Measurements from ENCODE around the gene TMEM187. TPM values are rescaled to one million over a fixed set of nuclear protein-coding genes. Genes with fewer than 3 reads are reported as not detected.

The TMEM187 gene, protein sequence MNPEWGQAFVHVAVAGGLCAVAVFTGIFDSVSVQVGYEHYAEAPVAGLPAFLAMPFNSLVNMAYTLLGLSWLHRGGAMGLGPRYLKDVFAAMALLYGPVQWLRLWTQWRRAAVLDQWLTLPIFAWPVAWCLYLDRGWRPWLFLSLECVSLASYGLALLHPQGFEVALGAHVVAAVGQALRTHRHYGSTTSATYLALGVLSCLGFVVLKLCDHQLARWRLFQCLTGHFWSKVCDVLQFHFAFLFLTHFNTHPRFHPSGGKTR
- polyA plus RNA-seq (2012; ENCODE audit: low read depth, missing spikeins): 1.6 TPM

GRCh38 chrX:153972368-153973126 lies at the start of gene TMEM187:
Gene TMEM187, plus strand, starts transcription at chrX:153972754. Its CDS starts 9,309 bp downstream, at chrX:153982063.
- FAIRE-seq (no peak), DNase-seq (ENCODE audit: insufficient read length, low spot score) (peak; percentile 69)
- TF ChIP-seq POLR2A (IDR thresholded peaks at IDR 0.05; ENCODE audit: low read depth, low read length) (peak; percentile 42; the same call in 1 of the 2 replicates), SPI1 (IDR thresholded peaks at IDR 0.05; ENCODE audit: low read depth, low read length) (no peak)

- DNase-seq (ENCODE audit: insufficient read length, low spot score) (no peak), FAIRE-seq (peak; percentile 94)
- TF ChIP-seq POLR2AphosphoS5 (IDR thresholded peaks at IDR 0.05; ENCODE audit: low read depth, low read length): no peak
- TF ChIP-seq TAF1 (IDR thresholded peaks at IDR 0.05; ENCODE audit: low read depth, low read length): no peak
- TF ChIP-seq PAX5 (IDR thresholded peaks at IDR 0.05; ENCODE audit: insufficient read depth, low read length, severe bottlenecking): no peak
- TF ChIP-seq POU2F2 (IDR thresholded peaks at IDR 0.05; ENCODE audit: low read depth, low read length): no peak
- TF ChIP-seq SPI1 (IDR thresholded peaks at IDR 0.05; ENCODE audit: low read depth, low read length): no peak
Measured at GRCh38 chrX:153922932-153923857, 49.4 kb upstream of the TMEM187 start.

DNA sequence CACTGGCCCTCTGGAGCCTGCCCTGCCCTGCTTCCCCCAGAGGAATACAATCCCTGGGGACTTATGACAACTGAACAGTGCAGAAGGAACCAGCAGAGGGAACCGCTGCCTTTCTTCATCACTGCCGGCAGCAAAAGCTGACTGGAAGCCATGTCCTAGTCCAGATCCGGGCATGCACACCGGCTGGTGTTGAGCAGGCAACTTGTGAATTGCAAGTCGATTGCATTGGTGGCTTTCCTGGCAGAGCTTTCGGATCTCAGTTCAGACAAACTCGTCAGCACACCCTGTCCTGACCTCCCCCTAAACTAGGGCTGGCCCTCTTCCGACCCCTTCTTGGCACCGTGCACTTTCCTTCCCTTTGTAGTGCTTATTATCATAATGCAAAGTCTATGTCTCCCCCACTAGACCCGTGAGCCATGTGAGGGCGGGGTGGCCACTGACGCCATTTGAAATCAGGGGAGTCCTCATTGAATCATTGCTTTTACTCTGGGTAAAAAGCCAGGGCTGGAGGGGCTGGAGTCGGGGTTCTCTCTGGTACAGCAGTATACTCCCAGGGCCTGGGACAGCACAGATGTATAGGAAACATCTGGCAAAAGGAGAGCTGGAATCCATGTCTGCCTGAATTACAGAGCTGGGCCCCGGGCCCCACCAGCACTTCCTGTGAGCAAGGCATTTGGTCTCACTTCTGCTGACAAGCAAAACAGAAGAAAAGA lies 48.2 kb upstream of the TMEM187 start:
- FAIRE-seq (peak; percentile 98), DNase-seq (ENCODE audit: insufficient read length, low spot score) (no peak)
- peak; percentile 33 for TF ChIP-seq SPI1 (IDR thresholded peaks at IDR 0.05; ENCODE audit: low read depth, low read length)
- TF ChIP-seq TAF1 (IDR thresholded peaks at IDR 0.05; ENCODE audit: low read depth, low read length): no peak

GRCh38 chrX:153925387-153925738 lies 47.2 kb upstream of the TMEM187 start:
- peak; percentile 98 for FAIRE-seq
- DNase-seq (ENCODE audit: insufficient read length, low spot score): no peak
- TF ChIP-seq POLR2A (IDR thresholded peaks at IDR 0.05; ENCODE audit: low read depth, low read length): peak; percentile 82; the same call in 1 of the 2 replicates
- peak; percentile 53 for TF ChIP-seq POU2F2 (IDR thresholded peaks at IDR 0.05; ENCODE audit: low read depth, low read length)
- TF ChIP-seq TAF1 (IDR thresholded peaks at IDR 0.05; ENCODE audit: low read depth, low read length): peak; percentile 43; the same call in 1 of the 2 replicates
- no peak for TF ChIP-seq POLR2AphosphoS5 (IDR thresholded peaks at IDR 0.05; ENCODE audit: low read depth, low read length)
- TF ChIP-seq SPI1 (IDR thresholded peaks at IDR 0.05; ENCODE audit: low read depth, low read length): no peak

DNA sequence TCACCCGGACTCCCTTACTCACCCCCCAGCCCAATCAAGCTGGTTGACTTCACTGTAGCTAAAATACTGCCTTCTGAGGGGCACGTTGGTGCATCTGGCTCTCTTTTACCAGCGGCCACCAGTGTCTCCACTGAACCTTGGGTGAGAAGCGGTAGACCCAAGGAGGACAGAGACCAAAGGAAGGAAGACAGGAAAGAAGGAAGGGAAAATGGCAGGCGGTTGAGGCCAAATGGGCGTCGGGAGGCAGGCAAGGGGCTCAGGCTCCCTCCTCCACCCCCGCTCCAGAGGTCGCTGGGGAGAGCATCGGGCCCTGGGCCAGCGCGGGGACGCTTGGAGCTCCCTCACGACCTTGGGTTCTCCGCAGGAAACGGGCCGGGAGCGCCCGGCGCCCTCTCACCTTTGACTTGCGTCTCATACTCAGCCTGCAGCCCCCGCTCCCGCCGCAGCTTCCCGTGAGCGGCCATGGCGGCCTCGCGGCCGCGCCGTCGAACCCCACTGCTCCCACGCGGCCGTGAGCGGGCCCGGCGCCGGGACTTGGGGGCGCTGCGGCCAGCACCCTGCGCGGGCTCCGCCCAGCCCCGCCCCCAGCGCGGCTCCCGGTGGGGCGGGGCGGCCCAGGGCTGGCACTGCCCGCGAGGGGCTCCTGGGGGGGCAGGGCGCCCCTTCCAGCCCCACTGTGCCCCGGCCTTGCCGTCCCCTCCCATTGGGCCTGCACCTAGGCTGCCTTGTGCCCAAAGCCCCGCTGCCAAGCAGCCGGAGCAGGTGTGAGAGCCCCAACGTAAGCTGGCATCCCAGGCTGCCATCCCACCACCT lies 46.6 kb upstream of the TMEM187 start, which contains the start of gene ARHGAP4:
TSS of gene ARHGAP4 (minus strand) at position 526 of the 813 bp plus-strand sequence. CDS start at position 464, 62 bp downstream.
- FAIRE-seq (no peak), DNase-seq (ENCODE audit: insufficient read length, low spot score) (no peak)
- TF ChIP-seq SPI1 (IDR thresholded peaks at IDR 0.05; ENCODE audit: low read depth, low read length) (no peak), PAX5 (IDR thresholded peaks at IDR 0.05; ENCODE audit: insufficient read depth, low read length, severe bottlenecking) (no peak), POU2F2 (IDR thresholded peaks at IDR 0.05; ENCODE audit: low read depth, low read length) (peak; percentile 10), TAF1 (IDR thresholded peaks at IDR 0.05; ENCODE audit: low read depth, low read length) (no peak), POLR2AphosphoS5 (IDR thresholded peaks at IDR 0.05; ENCODE audit: low read depth, low read length) (peak; percentile 92), POLR2A (IDR thresholded peaks at IDR 0.05; ENCODE audit: low read depth, low read length) (peak; percentile 77)

GRCh38 chrX:153926552-153926857 lies 46.0 kb upstream of the TMEM187 start:
- FAIRE-seq (no peak), DNase-seq (ENCODE audit: insufficient read length, low spot score) (no peak)
- TF ChIP-seq POLR2A (IDR thresholded peaks at IDR 0.05; ENCODE audit: low read depth, low read length) (peak; percentile 75; the same call in 1 of the 2 replicates), PAX5 (IDR thresholded peaks at IDR 0.05; ENCODE audit: insufficient read depth, low read length, severe bottlenecking) (no peak)

GRCh38 chrX:153926858-153927671 lies 45.5 kb upstream of the TMEM187 start:
- peak; percentile 59 for DNase-seq (ENCODE audit: insufficient read length, low spot score)
- FAIRE-seq: no peak
- TF ChIP-seq PAX5 (IDR thresholded peaks at IDR 0.05; ENCODE audit: insufficient read depth, low read length, severe bottlenecking): no peak
- TF ChIP-seq POLR2AphosphoS5 (IDR thresholded peaks at IDR 0.05; ENCODE audit: low read depth, low read length): no peak
- no peak; the same call in 1 of the 2 replicates for TF ChIP-seq POLR2A (IDR thresholded peaks at IDR 0.05; ENCODE audit: low read depth, low read length)
- TF ChIP-seq POU2F2 (IDR thresholded peaks at IDR 0.05; ENCODE audit: low read depth, low read length): peak; percentile 17; the same call in 1 of the 2 replicates
- no peak for TF ChIP-seq TAF1 (IDR thresholded peaks at IDR 0.05; ENCODE audit: low read depth, low read length)
- TF ChIP-seq SPI1 (IDR thresholded peaks at IDR 0.05; ENCODE audit: low read depth, low read length): peak; percentile 75

- TF ChIP-seq TAF1 (IDR thresholded peaks at IDR 0.05; ENCODE audit: low read depth, low read length): no peak; the same call in 1 of the 2 replicates
- no peak; the same call in 1 of the 2 replicates for TF ChIP-seq POLR2A (IDR thresholded peaks at IDR 0.05; ENCODE audit: low read depth, low read length)
- TF ChIP-seq POLR2AphosphoS5 (IDR thresholded peaks at IDR 0.05; ENCODE audit: low read depth, low read length): no peak
- TF ChIP-seq PAX5 (IDR thresholded peaks at IDR 0.05; ENCODE audit: insufficient read depth, low read length, severe bottlenecking): no peak
- TF ChIP-seq POU2F2 (IDR thresholded peaks at IDR 0.05; ENCODE audit: low read depth, low read length): no peak
- no peak for TF ChIP-seq SPI1 (IDR thresholded peaks at IDR 0.05; ENCODE audit: low read depth, low read length)
- DNase-seq (ENCODE audit: insufficient read length, low spot score) (no peak), FAIRE-seq (no peak)
Measured at GRCh38 chrX:153927672-153927921, 45.0 kb upstream of the TMEM187 start.
